Activated CD4-positive, alpha-beta memory T cell treated with anti-CD3 and anti-CD28 coated beads for 36 hours (primary cell): Measurements from ENCODE around the gene HEBP1. TPM values are rescaled to one million over a fixed set of nuclear protein-coding genes. Genes with fewer than 3 reads are reported as not detected.

Experiments
- total RNA-seq, 2 experiments: library from RNA; stranded (reverse); gene quantifications; one replicate each; pipeline ENCODE4 v1.2.3, GENCODE V29; 2021

HEBP1 gene
- total RNA-seq, 2 experiments from 2014 or later: 20.5 to 22.4 TPM

Other genes starting within 250 kb of the HEBP1 start
- 1 to 10 TPM; 3.4 to 4.4 TPM for gene APOLD1, start 214.6 kb downstream of the HEBP1 start, total RNA-seq
- 10 to 100 TPM; 75.2 to 75.3 TPM for gene DDX47, start 186.9 kb downstream of the HEBP1 start, total RNA-seq
- under 1 TPM; 0.07 to 0.10 TPM for gene GPRC5A, start 108.7 kb downstream of the HEBP1 start, total RNA-seq
- under 1 TPM in 1 of 2 experiments, not detected in 1; 0.46 TPM for gene GPRC5D, start 48.1 kb downstream of the HEBP1 start, total RNA-seq
- gene FAM234B, start 44.1 kb upstream of the HEBP1 start, total RNA-seq: 1 to 10 TPM; 6.8 TPM
- not detected for gene GSG1, start 103.4 kb upstream of the HEBP1 start, total RNA-seq
- 10 to 100 TPM; 54.4 to 57.3 TPM for gene EMP1, start 196.5 kb upstream of the HEBP1 start, total RNA-seq